Measurements from ENCODE around the gene LBP.

LBP gene

GRCh38 chr20:38315290-38315966 is 30.9 kb upstream of the LBP start:
- TF ChIP-seq CSDC2 (CRISPR knock-in tag; IDR thresholded peaks at IDR 0.05) (no peak), OSR1 (CRISPR knock-in tag; IDR thresholded peaks at IDR 0.05) (no peak), ZFP30 (CRISPR knock-in tag; IDR thresholded peaks at IDR 0.05) (no peak)
- TF ChIP-seq, protein P1, sequence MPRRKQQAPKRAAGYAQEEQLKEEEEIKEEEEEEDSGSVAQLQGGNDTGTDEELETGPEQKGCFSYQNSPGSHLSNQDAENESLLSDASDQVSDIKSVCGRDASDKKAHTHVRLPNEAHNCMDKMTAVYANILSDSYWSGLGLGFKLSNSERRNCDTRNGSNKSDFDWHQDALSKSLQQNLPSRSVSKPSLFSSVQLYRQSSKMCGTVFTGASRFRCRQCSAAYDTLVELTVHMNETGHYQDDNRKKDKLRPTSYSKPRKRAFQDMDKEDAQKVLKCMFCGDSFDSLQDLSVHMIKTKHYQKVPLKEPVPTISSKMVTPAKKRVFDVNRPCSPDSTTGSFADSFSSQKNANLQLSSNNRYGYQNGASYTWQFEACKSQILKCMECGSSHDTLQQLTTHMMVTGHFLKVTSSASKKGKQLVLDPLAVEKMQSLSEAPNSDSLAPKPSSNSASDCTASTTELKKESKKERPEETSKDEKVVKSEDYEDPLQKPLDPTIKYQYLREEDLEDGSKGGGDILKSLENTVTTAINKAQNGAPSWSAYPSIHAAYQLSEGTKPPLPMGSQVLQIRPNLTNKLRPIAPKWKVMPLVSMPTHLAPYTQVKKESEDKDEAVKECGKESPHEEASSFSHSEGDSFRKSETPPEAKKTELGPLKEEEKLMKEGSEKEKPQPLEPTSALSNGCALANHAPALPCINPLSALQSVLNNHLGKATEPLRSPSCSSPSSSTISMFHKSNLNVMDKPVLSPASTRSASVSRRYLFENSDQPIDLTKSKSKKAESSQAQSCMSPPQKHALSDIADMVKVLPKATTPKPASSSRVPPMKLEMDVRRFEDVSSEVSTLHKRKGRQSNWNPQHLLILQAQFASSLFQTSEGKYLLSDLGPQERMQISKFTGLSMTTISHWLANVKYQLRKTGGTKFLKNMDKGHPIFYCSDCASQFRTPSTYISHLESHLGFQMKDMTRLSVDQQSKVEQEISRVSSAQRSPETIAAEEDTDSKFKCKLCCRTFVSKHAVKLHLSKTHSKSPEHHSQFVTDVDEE (CRISPR knock-in tag; IDR thresholded peaks at IDR 0.05) = no peak
- peak; percentile 54; the same call in 2 of the 3 replicates for ATAC-seq

DNA sequence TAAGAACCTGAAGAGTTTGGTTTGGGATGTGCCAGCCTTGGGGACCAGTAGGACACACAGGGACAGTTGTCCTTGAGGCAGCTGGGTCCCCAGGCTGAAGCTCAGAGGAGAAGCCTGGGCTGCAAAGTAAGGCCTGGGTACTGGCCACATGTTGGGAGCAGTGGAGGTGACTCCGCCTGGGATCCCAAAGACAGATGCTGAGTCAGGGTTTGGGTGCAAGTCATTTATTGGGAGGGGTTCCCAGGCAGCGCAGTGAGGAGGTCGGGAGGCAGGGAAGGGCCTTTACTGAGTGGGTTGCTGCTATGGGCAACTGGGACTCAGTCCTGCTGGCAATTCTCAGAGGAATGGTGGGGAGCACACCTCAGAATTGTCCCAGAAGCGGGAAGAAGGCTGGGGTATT is 29.9 kb upstream of the LBP start:
- no peak for ATAC-seq
- TF ChIP-seq ISL1 (CRISPR knock-in tag; IDR thresholded peaks at IDR 0.05) (no peak), RARB (CRISPR knock-in tag; IDR thresholded peaks at IDR 0.05) (no peak), ZNF8 (CRISPR knock-in tag; IDR thresholded peaks at IDR 0.05) (no peak), POU6F1 (CRISPR knock-in tag; IDR thresholded peaks at IDR 0.05; ENCODE audit: borderline replicate concordance, low read depth) (no peak), ZNF70 (CRISPR knock-in tag; IDR thresholded peaks at IDR 0.05) (no peak), CSDC2 (CRISPR knock-in tag; IDR thresholded peaks at IDR 0.05) (no peak), TOX (CRISPR knock-in tag; IDR thresholded peaks at IDR 0.05; ENCODE audit: borderline replicate concordance) (no peak), ZNF565 (CRISPR knock-in tag; conservative IDR thresholded peaks at IDR 0.05; ENCODE audit: low read depth) (no peak), PATZ1 (CRISPR knock-in tag; IDR thresholded peaks at IDR 0.05; ENCODE audit: borderline replicate concordance) (no peak), BACH2 (CRISPR knock-in tag; IDR thresholded peaks at IDR 0.05; ENCODE audit: borderline replicate concordance) (no peak), ZC3H10 (CRISPR knock-in tag; IDR thresholded peaks at IDR 0.05) (no peak)
- TF ChIP-seq, protein P1 (CRISPR knock-in tag; IDR thresholded peaks at IDR 0.05) = no peak
- TF ChIP-seq, protein P2, sequence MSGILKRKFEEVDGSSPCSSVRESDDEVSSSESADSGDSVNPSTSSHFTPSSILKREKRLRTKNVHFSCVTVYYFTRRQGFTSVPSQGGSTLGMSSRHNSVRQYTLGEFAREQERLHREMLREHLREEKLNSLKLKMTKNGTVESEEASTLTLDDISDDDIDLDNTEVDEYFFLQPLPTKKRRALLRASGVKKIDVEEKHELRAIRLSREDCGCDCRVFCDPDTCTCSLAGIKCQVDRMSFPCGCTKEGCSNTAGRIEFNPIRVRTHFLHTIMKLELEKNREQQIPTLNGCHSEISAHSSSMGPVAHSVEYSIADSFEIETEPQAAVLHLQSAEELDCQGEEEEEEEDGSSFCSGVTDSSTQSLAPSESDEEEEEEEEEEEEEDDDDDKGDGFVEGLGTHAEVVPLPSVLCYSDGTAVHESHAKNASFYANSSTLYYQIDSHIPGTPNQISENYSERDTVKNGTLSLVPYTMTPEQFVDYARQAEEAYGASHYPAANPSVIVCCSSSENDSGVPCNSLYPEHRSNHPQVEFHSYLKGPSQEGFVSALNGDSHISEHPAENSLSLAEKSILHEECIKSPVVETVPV (CRISPR knock-in tag; IDR thresholded peaks at IDR 0.05) = no peak

GRCh38 chr20:38317422-38317821 is 28.9 kb upstream of the LBP start:
- TF ChIP-seq, protein P2 (CRISPR knock-in tag; IDR thresholded peaks at IDR 0.05) = no peak
- TF ChIP-seq ZNF565 (CRISPR knock-in tag; conservative IDR thresholded peaks at IDR 0.05; ENCODE audit: low read depth) (no peak), POU6F1 (CRISPR knock-in tag; IDR thresholded peaks at IDR 0.05; ENCODE audit: borderline replicate concordance, low read depth) (no peak), ZNF8 (CRISPR knock-in tag; IDR thresholded peaks at IDR 0.05) (no peak), ISL1 (CRISPR knock-in tag; IDR thresholded peaks at IDR 0.05) (no peak), RARB (CRISPR knock-in tag; IDR thresholded peaks at IDR 0.05) (no peak), OSR1 (CRISPR knock-in tag; IDR thresholded peaks at IDR 0.05) (no peak), PPARA (CRISPR knock-in tag; IDR thresholded peaks at IDR 0.05; ENCODE audit: borderline replicate concordance) (no peak), CSDC2 (CRISPR knock-in tag; IDR thresholded peaks at IDR 0.05) (no peak), ZC3H10 (CRISPR knock-in tag; IDR thresholded peaks at IDR 0.05) (no peak), TOX (CRISPR knock-in tag; IDR thresholded peaks at IDR 0.05; ENCODE audit: borderline replicate concordance) (no peak)
- no peak for ATAC-seq
